Peyer's patch (tissue), 4 donors: ENCODE results near the gene SMAP1.

Source experiments
- POLR2A ChIP-seq, 2 donors: fragments of 450-650 bp; IDR thresholded peaks; one replicate each; pipeline ENCODE4 v1.5.1; 2017; ENCODE audit warnings: antibody characterized with exemption in 2 of 2, mild to moderate bottlenecking in 2 of 2, moderate library complexity in 2 of 2
- TF ChIP-seq, protein P1 (sequence below), 6 experiments: fragments of 450-650 bp in 4 of 6; fragments of 200-600 bp in 2 of 6; sonication (generic) in 1 of 6; IDR thresholded peaks; one replicate each; pipeline ENCODE4 v1.5.1; 2017 to 2019; ENCODE audit warnings: antibody characterized with exemption in 6 of 6, mild to moderate bottlenecking in 3 of 6, moderate library complexity in 1 of 6

DNA sequence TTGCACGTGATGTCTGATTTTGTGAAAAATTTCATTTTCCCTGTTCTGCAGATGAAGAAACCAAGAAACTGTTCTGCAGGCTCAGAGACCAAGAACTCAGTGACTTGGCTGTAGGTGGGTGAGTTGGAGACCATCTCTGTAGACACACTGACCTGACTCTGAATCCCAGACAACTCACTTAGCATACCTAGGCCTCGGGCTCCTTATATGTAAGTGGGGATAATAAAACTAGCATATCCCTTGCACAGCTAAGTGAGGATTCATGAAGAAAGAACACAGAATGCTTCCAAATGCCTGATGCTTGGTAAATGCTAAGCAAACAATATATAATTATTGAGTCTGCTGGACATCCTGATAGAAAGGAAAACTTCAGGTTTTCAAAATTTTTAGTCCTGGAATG is 218.4 kb downstream of the SMAP1 start:
- TF ChIP-seq, protein P1, sequence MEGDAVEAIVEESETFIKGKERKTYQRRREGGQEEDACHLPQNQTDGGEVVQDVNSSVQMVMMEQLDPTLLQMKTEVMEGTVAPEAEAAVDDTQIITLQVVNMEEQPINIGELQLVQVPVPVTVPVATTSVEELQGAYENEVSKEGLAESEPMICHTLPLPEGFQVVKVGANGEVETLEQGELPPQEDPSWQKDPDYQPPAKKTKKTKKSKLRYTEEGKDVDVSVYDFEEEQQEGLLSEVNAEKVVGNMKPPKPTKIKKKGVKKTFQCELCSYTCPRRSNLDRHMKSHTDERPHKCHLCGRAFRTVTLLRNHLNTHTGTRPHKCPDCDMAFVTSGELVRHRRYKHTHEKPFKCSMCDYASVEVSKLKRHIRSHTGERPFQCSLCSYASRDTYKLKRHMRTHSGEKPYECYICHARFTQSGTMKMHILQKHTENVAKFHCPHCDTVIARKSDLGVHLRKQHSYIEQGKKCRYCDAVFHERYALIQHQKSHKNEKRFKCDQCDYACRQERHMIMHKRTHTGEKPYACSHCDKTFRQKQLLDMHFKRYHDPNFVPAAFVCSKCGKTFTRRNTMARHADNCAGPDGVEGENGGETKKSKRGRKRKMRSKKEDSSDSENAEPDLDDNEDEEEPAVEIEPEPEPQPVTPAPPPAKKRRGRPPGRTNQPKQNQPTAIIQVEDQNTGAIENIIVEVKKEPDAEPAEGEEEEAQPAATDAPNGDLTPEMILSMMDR (IDR thresholded peaks at IDR 0.05), result no peak
- no peak for TF ChIP-seq POLR2A (IDR thresholded peaks at IDR 0.05)
